B cell (primary cell): ENCODE results near the gene CRYBG3. TPM values are rescaled to one million over a fixed set of nuclear protein-coding genes. Genes with fewer than 3 reads are reported as not detected.

Source experiments
- ATAC-seq: fragments of 200-7000 bp; cut with Tn5 transposase; one replicate; pipeline ENCODE4 v1.10.0; 2021; ENCODE audit warnings: low read depth, mild to moderate bottlenecking, moderate number of reproducible peaks, moderate library complexity
- CTCF ChIA-PET: fragments of 350-600 bp; sonication (Branson Sonifier 250); formaldehyde crosslinking; loops from one replicate; lab custom pipeline; 2021; ENCODE audit warnings: antibody characterized with exemption, inconsistent platforms; lab: Charles Lee
- POLR2A ChIA-PET: fragments of 350-600 bp; sonication (Branson Sonifier 250); formaldehyde crosslinking; loops from one replicate; lab custom pipeline; 2021; ENCODE audit warnings: antibody characterized with exemption; lab: Charles Lee
- DNase-seq: peaks from one replicate; pipeline ENCODE4 v3.0.0; 2013
- H2AFZ ChIP-seq: 2 replicates; pipeline ENCODE4 v1.6.1; 2012; ENCODE audit warnings: mild to moderate bottlenecking, low read depth, low read length; ENCODE audit not compliant: insufficient read depth, poor library complexity, severe bottlenecking
- H3K27ac ChIP-seq, 2 donors: 1 replicate in 1 of 2; 2 replicates in 1 of 2; pipeline ENCODE4 v1.5.1; 2012 to 2013; ENCODE audit warnings: low read length in 2 of 2, mild to moderate bottlenecking in 2 of 2, moderate library complexity in 1 of 2
- H3K27me3 ChIP-seq, 4 experiments: fragments of 200-600 bp in 1 of 4; sonication (generic) in 1 of 4; replicated peaks in 1 of 4; 1 replicate in 2 of 4; 2 replicates in 2 of 4; pipeline versions ENCODE4 v1.6.1 to v1.7.0; 2013 to 2016; ENCODE audit warnings: low read length in 3 of 4, mild to moderate bottlenecking in 2 of 4, mixed read lengths in 1 of 4, moderate library complexity in 1 of 4; ENCODE audit not compliant: insufficient read depth in 4 of 4, control insufficient read depth in 3 of 4; ENCODE audit errors: control extremely low read depth in 1 of 4
- H3K36me3 ChIP-seq, 2 experiments: replicated peaks in 1 of 2; 1 replicate in 1 of 2; 2 replicates in 1 of 2; pipeline versions ENCODE4 v1.6.1 to v1.7.1; 2013; ENCODE audit warnings: low read length in 1 of 2; ENCODE audit not compliant: insufficient read depth in 2 of 2, control insufficient read depth in 1 of 2; ENCODE audit errors: control extremely low read depth in 1 of 2, extremely low read depth in 1 of 2
- H3K4me1 ChIP-seq, 2 donors: fragments of 200-600 bp in 1 of 2; sonication (generic) in 1 of 2; 1 replicate in 1 of 2; 2 replicates in 1 of 2; pipeline versions ENCODE4 v1.5.1 to v1.6.1; 2013 to 2017; ENCODE audit warnings: low read length in 2 of 2; ENCODE audit not compliant: control insufficient read depth in 2 of 2, insufficient read depth in 2 of 2
- H3K4me2 ChIP-seq: replicated peaks from 2 replicates; pipeline ENCODE3; 2012; ENCODE audit warnings: mild to moderate bottlenecking, low read depth, low read length; ENCODE audit not compliant: poor library complexity, severe bottlenecking
- H3K4me3 ChIP-seq, 5 experiments: fragments of 200-600 bp in 1 of 5; sonication (generic) in 1 of 5; 1 replicate in 3 of 5; 2 replicates in 2 of 5; pipeline versions ENCODE4 v1.5.1 to v1.7.0; 2011 to 2016; ENCODE audit warnings: low read length in 4 of 5, mild to moderate bottlenecking in 4 of 5, low read depth in 2 of 5, control low read depth in 1 of 5, moderate library complexity in 1 of 5; ENCODE audit not compliant: insufficient read depth in 1 of 5; ENCODE audit errors: control extremely low read depth in 1 of 5, extremely low read depth in 1 of 5
- H3K79me2 ChIP-seq: fragments of 200-600 bp; sonication (generic); one replicate; pipeline ENCODE4 v1.6.0; 2016; ENCODE audit warnings: low read length; ENCODE audit not compliant: control insufficient read depth, insufficient read depth
- H3K9ac ChIP-seq: fragments of 200-600 bp; sonication (generic); 2 replicates; pipeline ENCODE4 v1.6.1; 2017; ENCODE audit warnings: mild to moderate bottlenecking, low read length, moderate library complexity
- H3K9me3 ChIP-seq, 3 donors: one replicate each; pipeline versions ENCODE4 v1.6.1 to v1.7.1; 2013; ENCODE audit warnings: low read length in 2 of 3; ENCODE audit not compliant: control insufficient read depth in 2 of 3, insufficient read depth in 1 of 3; ENCODE audit errors: control extremely low read depth in 1 of 3
- H4K20me1 ChIP-seq: 2 replicates; pipeline ENCODE4 v1.6.0; 2012; ENCODE audit warnings: mild to moderate bottlenecking, low read length; ENCODE audit not compliant: insufficient read depth, control insufficient read depth, poor library complexity, severe bottlenecking
- H3K27ac Mint-ChIP-seq: one replicate; pipeline ENCODE4 v1.8.0; 2021; ENCODE audit warnings: mixed read lengths
- H3K27me3 Mint-ChIP-seq: one replicate; pipeline ENCODE4 v1.8.0; 2021; ENCODE audit warnings: mixed read lengths
- H3K4me1 Mint-ChIP-seq: one replicate; pipeline ENCODE4 v1.8.0; 2021; ENCODE audit warnings: mixed read lengths
- H3K4me3 Mint-ChIP-seq: one replicate; pipeline ENCODE4 v1.8.0; 2021; ENCODE audit warnings: mixed read lengths
- H3K9me3 Mint-ChIP-seq: one replicate; pipeline ENCODE4 v1.8.0; 2022; ENCODE audit warnings: mixed read lengths; ENCODE audit not compliant: insufficient read depth
- CTCF ChIP-seq: fragments of 200-600 bp; IDR thresholded peaks from one replicate; pipeline ENCODE4 v1.8.0; 2022; ENCODE audit warnings: antibody characterized with exemption, mild to moderate bottlenecking
- EZH2 ChIP-seq: IDR thresholded peaks from 2 replicates; pipeline ENCODE4 v1.6.1; 2012; ENCODE audit warnings: borderline replicate concordance, low read depth, mild to moderate bottlenecking, moderate library complexity, low read length; ENCODE audit not compliant: insufficient read depth, poor library complexity, severe bottlenecking
- WGBS: methylation state at CpG from one replicate; pipeline ENCODE4 v1.1.5; 2013; ENCODE audit warnings: missing lambda C conversion rate; ENCODE audit not compliant: insufficient coverage; 5-methylcytosine and 5-hydroxymethylcytosine counted together
- intact Hi-C: fragments of 100-400 bp; cut with micrococcal nuclease; formaldehyde crosslinking; loops from one replicate; pipeline ENCODE4 v1.10.0; 2022
- polyA plus RNA-seq: library from polyadenylated mRNA; depleted of rRNA; stranded (reverse); fragments of >200 nt; gene quantifications from 2 replicates; pipeline ENCODE4 v1.2.3, GENCODE V29; 2012
- total RNA-seq, 2 donors: library from RNA; stranded (reverse); fragments of 120-200 nt in 1 of 2; gene quantifications; 1 replicate in 1 of 2; 2 replicates in 1 of 2; pipeline versions ENCODE4 v1.2.3 to v1.2.4, GENCODE V29; 2013 to 2022

CRYBG3 gene
- total and polyA plus RNA-seq, 2 donors (not counting 1 experiment from before 2014, with no cell fraction given), result 2.2 to 3.0 TPM

- Histone ChIP-seq H3K36me3 (no peaks in the 10 kb centered on the region), H3K79me2 (no peaks in the 10 kb centered on the region), H3K9ac (no peak overlapping the region), H3K9me3 (no peaks in the 10 kb centered on the region), H3K27me3 (no peaks in the 10 kb centered on the region), H3K4me3 (no peak overlapping the region), H3K4me1 (peaks cover 4 to 7% of the 10 kb centered on the region in 2 donors), H3K4me2 (no peak overlapping the region), H3K27ac (no peak overlapping the region), H2AFZ (no peak overlapping the region), H4K20me1 (no peaks in the 10 kb centered on the region)
- H3K4me3 Mint-ChIP-seq, result no peak overlapping the region
- ATAC-seq (no peak), DNase-seq (no peak)
- no peaks in the 10 kb centered on the region for H3K9me3 Mint-ChIP-seq
- H3K4me1 Mint-ChIP-seq, result peaks cover 11% of the 10 kb centered on the region
- H3K27ac Mint-ChIP-seq, result no peak overlapping the region
- WGBS, result no CpG with 5 or more reads among the region's 1 CpG
- no peaks in the 10 kb centered on the region for H3K27me3 Mint-ChIP-seq
- ChIA-PET CTCF (no interaction called here), POLR2A (no interaction called here)
- TF ChIP-seq EZH2 (no peak), CTCF (no peak)
- intact Hi-C loops, result no loop called here
These were observed 71.0 kb downstream of the CRYBG3 start for GRCh38 chr3:97892852-97893251.

GRCh38 chr3:97895216-97895615, 73.4 kb downstream of the CRYBG3 start:
- ATAC-seq (no peak), DNase-seq (peak; percentile 7)
- Histone ChIP-seq H3K9me3 (no peaks in the 10 kb centered on the region), H3K79me2 (no peaks in the 10 kb centered on the region), H2AFZ (peak overlapping the region; percentile 23), H3K27ac (no peak overlapping the region), H3K36me3 (no peaks in the 10 kb centered on the region), H3K9ac (no peak overlapping the region), H3K4me2 (peak overlapping the region; percentile 25), H3K4me3 (no peak overlapping the region), H3K27me3 (no peaks in the 10 kb centered on the region), H3K4me1 (peaks cover 4 to 7% of the 10 kb centered on the region in 2 donors), H4K20me1 (no peaks in the 10 kb centered on the region)
- H3K27ac Mint-ChIP-seq, result no peak overlapping the region
- no peaks in the 10 kb centered on the region for H3K27me3 Mint-ChIP-seq
- no peak overlapping the region for H3K4me3 Mint-ChIP-seq
- ChIA-PET CTCF (no interaction called here), POLR2A (no interaction called here)
- intact Hi-C loops, result no loop called here
- no CpG with 5 or more reads among the region's 3 CpGs for WGBS
- no peaks in the 10 kb centered on the region for H3K9me3 Mint-ChIP-seq
- no peak for TF ChIP-seq EZH2
- no peak for TF ChIP-seq CTCF
- peaks cover 11% of the 10 kb centered on the region for H3K4me1 Mint-ChIP-seq
